Mononuclear cell (primary cell): Measurements from ENCODE around the gene PGAP1. TPM values are rescaled to one million over a fixed set of nuclear protein-coding genes. Genes with fewer than 3 reads are reported as not detected.
A peak's percentile ranks its signal among the peaks of the same experiment; 100 is the strongest.

Experiments used
- H3K27me3 ChIP-seq: 2 replicates; pipeline ENCODE4 v1.6.0; 2011; ENCODE audit warnings: low read length, control low read depth; ENCODE audit not compliant: insufficient read depth
- H3K4me1 ChIP-seq: 2 replicates; pipeline ENCODE4 v1.5.1; 2011; ENCODE audit warnings: mild to moderate bottlenecking, low read length, control low read depth; ENCODE audit not compliant: insufficient read depth
- H3K4me3 ChIP-seq: 2 replicates; pipeline ENCODE4 v1.5.1; 2011; ENCODE audit warnings: mild to moderate bottlenecking, low read length, moderate library complexity
- H3K9me3 ChIP-seq: 2 replicates; pipeline ENCODE4 v1.5.1; 2011; ENCODE audit warnings: low read depth, mild to moderate bottlenecking, control low read depth, low read length
- total RNA-seq: library from RNA; depleted of rRNA; stranded (reverse); fragments of >200 nt; gene quantifications from one replicate; pipeline ENCODE4 v1.2.3, GENCODE V29; 2012

The PGAP1 gene
- total RNA-seq, result 8.8 TPM

GRCh38 chr2:196926562-196927375 lies at the start of gene PGAP1:
Gene PGAP1, minus strand, starts transcription at chr2:196926707. Its CDS starts 91 bp downstream, at chr2:196926616.
- H3K27me3 ChIP-seq, result no peaks in the 10 kb centered on the region
- H3K4me3 ChIP-seq, result peak within 1 kb of the TSS; percentile 85
- H3K9me3 ChIP-seq, result no peaks in the 10 kb centered on the region
- peaks cover 17% of the 10 kb centered on the region for H3K4me1 ChIP-seq

GRCh38 chr2:196974970-196975369 lies 48.5 kb upstream of the PGAP1 start:
- Histone ChIP-seq H3K9me3 (no peaks in the 10 kb centered on the region), H3K4me1 (no peaks in the 10 kb centered on the region), H3K4me3 (no peak overlapping the region), H3K27me3 (no peaks in the 10 kb centered on the region)

- H3K4me1 ChIP-seq, result no peaks in the 10 kb centered on the region
- H3K4me3 ChIP-seq, result no peak overlapping the region
- H3K9me3 ChIP-seq, result no peaks in the 10 kb centered on the region
- H3K27me3 ChIP-seq, result no peaks in the 10 kb centered on the region
These were observed 45.2 kb upstream of the PGAP1 start for GRCh38 chr2:196971574-196972279.

- no peaks in the 10 kb centered on the region for H3K27me3 ChIP-seq
- no peak overlapping the region for H3K4me3 ChIP-seq
- no peaks in the 10 kb centered on the region for H3K9me3 ChIP-seq
- no peaks in the 10 kb centered on the region for H3K4me1 ChIP-seq
These were observed 43.6 kb upstream of the PGAP1 start for GRCh38 chr2:196970099-196970498.

GRCh38 chr2:196968516-196968915 lies 42.0 kb upstream of the PGAP1 start:
- Histone ChIP-seq H3K4me3 (no peak overlapping the region), H3K4me1 (no peaks in the 10 kb centered on the region), H3K9me3 (no peaks in the 10 kb centered on the region), H3K27me3 (no peaks in the 10 kb centered on the region)

- Histone ChIP-seq H3K27me3 (no peaks in the 10 kb centered on the region), H3K4me3 (no peak overlapping the region), H3K4me1 (no peaks in the 10 kb centered on the region), H3K9me3 (no peaks in the 10 kb centered on the region)
These were observed 41.3 kb upstream of the PGAP1 start for GRCh38 chr2:196967775-196968174.

- H3K4me3 ChIP-seq, result no peak overlapping the region
These were observed 40.6 kb upstream of the PGAP1 start for GRCh38 chr2:196967116-196967515.

GRCh38 chr2:196966061-196966460 lies 39.6 kb upstream of the PGAP1 start:
- Histone ChIP-seq H3K9me3 (no peaks in the 10 kb centered on the region), H3K27me3 (no peaks in the 10 kb centered on the region), H3K4me1 (no peaks in the 10 kb centered on the region), H3K4me3 (no peak overlapping the region)

More at GRCh38 chr2:196967116-196967515, 40.6 kb upstream of the PGAP1 start:
- H3K4me1 ChIP-seq, result no peaks in the 10 kb centered on the region
- no peaks in the 10 kb centered on the region for H3K9me3 ChIP-seq
- no peaks in the 10 kb centered on the region for H3K27me3 ChIP-seq

GRCh38 chr2:196965651-196966050 lies 39.1 kb upstream of the PGAP1 start:
- H3K27me3 ChIP-seq, result no peaks in the 10 kb centered on the region
- no peaks in the 10 kb centered on the region for H3K9me3 ChIP-seq
- H3K4me1 ChIP-seq, result no peaks in the 10 kb centered on the region
- no peak overlapping the region for H3K4me3 ChIP-seq

GRCh38 chr2:196963961-196964360 lies 37.5 kb upstream of the PGAP1 start:
- H3K4me1 ChIP-seq, result no peaks in the 10 kb centered on the region
- no peak overlapping the region for H3K4me3 ChIP-seq
- H3K9me3 ChIP-seq, result no peaks in the 10 kb centered on the region
- H3K27me3 ChIP-seq, result no peaks in the 10 kb centered on the region

- H3K4me3 ChIP-seq, result no peak overlapping the region
- H3K9me3 ChIP-seq, result no peaks in the 10 kb centered on the region
- no peaks in the 10 kb centered on the region for H3K27me3 ChIP-seq
- H3K4me1 ChIP-seq, result no peaks in the 10 kb centered on the region
These were observed 36.5 kb upstream of the PGAP1 start for GRCh38 chr2:196963043-196963442.

GRCh38 chr2:196962325-196962724 lies 35.8 kb upstream of the PGAP1 start:
- Histone ChIP-seq H3K4me3 (no peak overlapping the region), H3K27me3 (no peaks in the 10 kb centered on the region), H3K9me3 (no peaks in the 10 kb centered on the region), H3K4me1 (no peaks in the 10 kb centered on the region)

GRCh38 chr2:196961889-196962288 lies 35.4 kb upstream of the PGAP1 start:
- no peak overlapping the region for H3K4me3 ChIP-seq
- H3K4me1 ChIP-seq, result no peaks in the 10 kb centered on the region
- H3K9me3 ChIP-seq, result no peaks in the 10 kb centered on the region
- no peaks in the 10 kb centered on the region for H3K27me3 ChIP-seq

- no peaks in the 10 kb centered on the region for H3K9me3 ChIP-seq
- no peak overlapping the region for H3K4me3 ChIP-seq
- no peaks in the 10 kb centered on the region for H3K27me3 ChIP-seq
- no peaks in the 10 kb centered on the region for H3K4me1 ChIP-seq
These were observed 33.3 kb upstream of the PGAP1 start for GRCh38 chr2:196959734-196960338.

GRCh38 chr2:196959281-196959680 lies 32.8 kb upstream of the PGAP1 start:
- Histone ChIP-seq H3K4me3 (no peak overlapping the region), H3K4me1 (no peaks in the 10 kb centered on the region), H3K27me3 (no peaks in the 10 kb centered on the region), H3K9me3 (no peaks in the 10 kb centered on the region)
